Liver (tissue), 9 donors: ENCODE measurements around the gene NOP14. TPM values are rescaled to one million over a fixed set of nuclear protein-coding genes. Genes with fewer than 3 reads are reported as not detected.

ENCODE experiments used
- DNase-seq: peaks from one replicate; pipeline ENCODE4 v3.0.0-alpha.2; 2017; ENCODE audit warnings: low spot score
- H3K27ac ChIP-seq, 2 donors: one replicate each; pipeline ENCODE4 v1.7.0; 2013; ENCODE audit warnings: inconsistent platforms in 2 of 2, low read length in 2 of 2, control low read depth in 1 of 2, low read depth in 1 of 2, mild to moderate bottlenecking in 1 of 2
- H3K27me3 ChIP-seq, 4 donors: one replicate each; pipeline versions ENCODE4 v1.6.1 to v1.7.0; 2013; ENCODE audit warnings: low read length in 3 of 4, inconsistent platforms in 1 of 4, mild to moderate bottlenecking in 1 of 4, moderate library complexity in 1 of 4; ENCODE audit not compliant: control insufficient read depth in 4 of 4, insufficient read depth in 4 of 4
- H3K36me3 ChIP-seq, 4 donors: one replicate each; pipeline versions ENCODE4 v1.6.1 to v1.7.0; 2013; ENCODE audit warnings: low read length in 3 of 4, mild to moderate bottlenecking in 3 of 4, low read depth in 1 of 4, moderate library complexity in 1 of 4; ENCODE audit not compliant: control insufficient read depth in 4 of 4, insufficient read depth in 3 of 4
- H3K4me1 ChIP-seq, 4 donors: one replicate each; pipeline versions ENCODE4 v1.6.1 to v1.7.0; 2013; ENCODE audit warnings: low read length in 3 of 4, mild to moderate bottlenecking in 3 of 4, moderate library complexity in 1 of 4; ENCODE audit not compliant: control insufficient read depth in 4 of 4, insufficient read depth in 4 of 4
- H3K4me3 ChIP-seq, 3 donors: one replicate each; pipeline versions ENCODE4 v1.6.1 to v1.7.0; 2013; ENCODE audit warnings: low read length in 3 of 3, control low read depth in 1 of 3, low read depth in 1 of 3, mild to moderate bottlenecking in 1 of 3
- H3K9ac ChIP-seq, 2 donors: one replicate each; pipeline ENCODE4 v1.7.0; 2013; ENCODE audit warnings: low read length in 2 of 2, mild to moderate bottlenecking in 2 of 2, moderate library complexity in 2 of 2, control low read depth in 1 of 2, low read depth in 1 of 2
- H3K9me3 ChIP-seq, 4 donors: one replicate each; pipeline versions ENCODE4 v1.6.1 to v1.7.0; 2013; ENCODE audit warnings: low read length in 3 of 4; ENCODE audit not compliant: control insufficient read depth in 4 of 4
- ATF3 ChIP-seq: IDR thresholded peaks from 2 replicates; pipeline ENCODE4 v1.6.1; 2016; ENCODE audit warnings: antibody characterized with exemption
- CTCF ChIP-seq: fragments of 150-350 bp; IDR thresholded peaks from 2 replicates; pipeline ENCODE4 v1.5.1; 2017; ENCODE audit warnings: improper control_type of control experiment, low read depth, low read length; ENCODE audit not compliant: missing input control
- EGR1 ChIP-seq, 2 donors: IDR thresholded peaks; 2 replicates each; pipeline ENCODE4 v1.6.1; 2016 to 2018; ENCODE audit warnings: antibody characterized with exemption in 2 of 2, low read depth in 2 of 2
- FOXA1 ChIP-seq: IDR thresholded peaks from 2 replicates; pipeline ENCODE4 v1.6.1; 2016; ENCODE audit warnings: antibody characterized with exemption
- FOXA2 ChIP-seq: IDR thresholded peaks from 2 replicates; pipeline ENCODE4 v1.6.1; 2016; ENCODE audit warnings: antibody characterized with exemption
- HNF4G ChIP-seq: IDR thresholded peaks from 2 replicates; pipeline ENCODE4 v1.6.1; 2016; ENCODE audit warnings: antibody characterized with exemption
- MAX ChIP-seq: IDR thresholded peaks from 2 replicates; pipeline ENCODE4 v1.6.1; 2016; ENCODE audit warnings: antibody characterized with exemption
- NR2F2 ChIP-seq: IDR thresholded peaks from 2 replicates; pipeline ENCODE4 v1.6.1; 2016; ENCODE audit warnings: antibody characterized with exemption
- RXRA ChIP-seq, 2 donors: IDR thresholded peaks; 2 replicates each; pipeline ENCODE4 v1.6.1; 2017 to 2018; ENCODE audit warnings: antibody characterized with exemption in 2 of 2, mild to moderate bottlenecking in 1 of 2
- TAF1 ChIP-seq: conservative IDR thresholded peaks from 2 replicates; pipeline ENCODE4 v1.6.1; 2016; ENCODE audit warnings: antibody characterized with exemption, mild to moderate bottlenecking
- WGBS: extraction: QIAGEN DNeasy Blood & Tissue Kit; methylation state at CpG from one replicate; pipeline ENCODE4 v1.1.7; 2013; 5-methylcytosine and 5-hydroxymethylcytosine counted together
- polyA plus RNA-seq, 2 donors: library from polyadenylated mRNA; stranded (reverse) in 1 of 2; unstranded in 1 of 2; fragments of 200-250 nt in 1 of 2; fragments of >200 nt in 1 of 2; fragmentation: Nextera tagmentation in 1 of 2; extraction: Ambion mirVana in 1 of 2; gene quantifications; one replicate each; pipeline versions ENCODE4 v1.2.1 to v1.2.3, GENCODE V29; 2013 to 2015
- total RNA-seq, 2 donors: library from RNA; depleted of rRNA; stranded (reverse); fragments of >200 nt; gene quantifications; one replicate each; pipeline ENCODE4 v1.2.3, GENCODE V29; 2014
- donor health status: healthy.
- donor health status: healthy.
- donor health status: healthy.
- donor health status: healthy.
- donor health status: healthy.

Gene NOP14
- total and polyA plus RNA-seq, 4 donors: 10.5 to 22.9 (median 14.4) TPM

- Histone ChIP-seq H3K36me3 (peaks cover 23 to 44% (median 28%) of the 10 kb centered on the region in 4 donors), H3K9me3 (no peaks in the 10 kb centered on the region), H3K27me3 (no peaks in the 10 kb centered on the region), H3K9ac (no peak overlapping the region), H3K4me1 (peaks cover 9 to 29% (median 20%) of the 10 kb centered on the region in 4 donors), H3K27ac (no peak overlapping the region), H3K4me3 (no peak overlapping the region)
- TF ChIP-seq NR2F2 (no peak), RXRA (IDR thresholded peaks at IDR 0.05) (peak in 1 of 2 donors; percentile 15), HNF4G (no peak)
- 60% methylated on average over 23 of the region's 23 CpGs for WGBS
- DNase-seq: no peak
Measured at GRCh38 chr4:2937146-2937857, 25.9 kb downstream of the NOP14 start.

- TF ChIP-seq EGR1 (IDR thresholded peaks at IDR 0.05; ENCODE audit: low read depth in 2 of 2): no peak
- TF ChIP-seq MAX: no peak
- H3K36me3 ChIP-seq: peaks cover 20 to 39% (median 25%) of the 10 kb centered on the region in 4 donors
- no peak overlapping the region for H3K4me3 ChIP-seq
- 81% methylated on average over 6 of the region's 6 CpGs for WGBS
- no peak for DNase-seq
- H3K9me3 ChIP-seq: no peaks in the 10 kb centered on the region
- no peak overlapping the region for H3K9ac ChIP-seq
- H3K4me1 ChIP-seq: peaks cover 9 to 29% (median 20%) of the 10 kb centered on the region in 4 donors
- no peaks in the 10 kb centered on the region for H3K27me3 ChIP-seq
- H3K27ac ChIP-seq: no peak overlapping the region
Measured at GRCh38 chr4:2936773-2937145, 26.4 kb downstream of the NOP14 start.

- Histone ChIP-seq H3K9me3 (no peaks in the 10 kb centered on the region), H3K27me3 (no peaks in the 10 kb centered on the region), H3K9ac (no peak overlapping the region), H3K4me1 (peaks cover 9 to 29% (median 20%) of the 10 kb centered on the region in 4 donors), H3K36me3 (peaks cover 14 to 32% (median 18%) of the 10 kb centered on the region in 4 donors), H3K4me3 (peak overlapping the region; percentile 87 to 91 (median 87)), H3K27ac (peak overlapping the region in 1 of 2 donors; percentile 64)
- WGBS: 81% methylated on average over 20 of the region's 20 CpGs
- no peak for DNase-seq
- TF ChIP-seq CTCF: no peak
- no peak for TF ChIP-seq NR2F2
- no peak for TF ChIP-seq ATF3
- no peak for TF ChIP-seq FOXA1
- no peak for TF ChIP-seq HNF4G
- no peak for TF ChIP-seq TAF1
- TF ChIP-seq FOXA2: no peak
- no peak for TF ChIP-seq EGR1 (IDR thresholded peaks at IDR 0.05; ENCODE audit: low read depth in 2 of 2)
- TF ChIP-seq RXRA (IDR thresholded peaks at IDR 0.05): no peak
Measured at GRCh38 chr4:2935762-2936743, 27.2 kb downstream of the NOP14 start.
